KOPT-K1 (cell line): Measurements from ENCODE around the gene LPP.
"Not testable (repeated sequence)": the region's sequence is repeated elsewhere in the genome, so short reads cannot be mapped to it uniquely, and the experiment has no call there.

Experiments used
- H3K27ac ChIP-seq: fragments of 200-600 bp; sonication (generic); 2 replicates; pipeline ENCODE4 v1.5.1; 2016; ENCODE audit warnings: antibody characterized with exemption, mild to moderate bottlenecking, low read depth, low read length; ENCODE audit not compliant: poor library complexity, severe bottlenecking
- H3K36me3 ChIP-seq: fragments of 200-600 bp; sonication (generic); 2 replicates; pipeline ENCODE4 v1.5.1; 2017; ENCODE audit warnings: antibody characterized with exemption, mild to moderate bottlenecking, low read length, moderate library complexity; ENCODE audit not compliant: insufficient read depth
- H3K9me3 ChIP-seq: fragments of 200-600 bp; sonication (generic); 2 replicates; pipeline ENCODE4 v1.5.1; 2017; ENCODE audit warnings: antibody characterized with exemption, low read length, mild to moderate bottlenecking; ENCODE audit not compliant: insufficient read depth, poor library complexity, severe bottlenecking

The LPP gene

GRCh38 chr3:188421151-188421821 lies 267.3 kb downstream of the LPP start:
- Histone ChIP-seq H3K27ac (no peak overlapping the region), H3K9me3 (peaks cover 3% of the 10 kb centered on the region), H3K36me3 (no peaks in the 10 kb centered on the region)

- peaks cover 10% of the 10 kb centered on the region for H3K9me3 ChIP-seq
- no peak overlapping the region for H3K27ac ChIP-seq
- H3K36me3 ChIP-seq: no peaks in the 10 kb centered on the region
Measured at GRCh38 chr3:188421836-188422540, 268.0 kb downstream of the LPP start.

- H3K36me3 ChIP-seq: not testable (repeated sequence)
Measured at GRCh38 chr3:188427981-188428380, 274.0 kb downstream of the LPP start.

GRCh38 chr3:188431040-188431439 lies 277.1 kb downstream of the LPP start:
- H3K9me3 ChIP-seq: peaks cover 16% of the 10 kb centered on the region
- H3K36me3 ChIP-seq: no peaks in the 10 kb centered on the region
- no peak overlapping the region for H3K27ac ChIP-seq

More at GRCh38 chr3:188427981-188428380, 274.0 kb downstream of the LPP start:
- not testable (repeated sequence) for H3K27ac ChIP-seq
- peaks cover 17% of the 10 kb centered on the region for H3K9me3 ChIP-seq

- no peak overlapping the region for H3K27ac ChIP-seq
- H3K36me3 ChIP-seq: no peaks in the 10 kb centered on the region
- H3K9me3 ChIP-seq: peaks cover 11% of the 10 kb centered on the region
Measured at GRCh38 chr3:188431553-188431952, 277.6 kb downstream of the LPP start.

GRCh38 chr3:188432802-188433520 lies 279.0 kb downstream of the LPP start:
- Histone ChIP-seq H3K27ac (no peak overlapping the region), H3K9me3 (no peaks in the 10 kb centered on the region), H3K36me3 (no peaks in the 10 kb centered on the region)

- Histone ChIP-seq H3K27ac (no peak overlapping the region), H3K36me3 (no peaks in the 10 kb centered on the region), H3K9me3 (no peaks in the 10 kb centered on the region)
Measured at GRCh38 chr3:188433521-188434150, 279.7 kb downstream of the LPP start.

- Histone ChIP-seq H3K9me3 (no peaks in the 10 kb centered on the region), H3K27ac (no peak overlapping the region), H3K36me3 (no peaks in the 10 kb centered on the region)
Measured at GRCh38 chr3:188434594-188434993, 280.6 kb downstream of the LPP start.

- Histone ChIP-seq H3K9me3 (no peaks in the 10 kb centered on the region), H3K27ac (no peak overlapping the region), H3K36me3 (no peaks in the 10 kb centered on the region)
Measured at GRCh38 chr3:188435266-188435665, 281.3 kb downstream of the LPP start.

GRCh38 chr3:188437926-188438325 lies 284.0 kb downstream of the LPP start:
- Histone ChIP-seq H3K36me3 (no peaks in the 10 kb centered on the region), H3K27ac (no peak overlapping the region)

GRCh38 chr3:188439080-188439479 lies 285.1 kb downstream of the LPP start:
- H3K9me3 ChIP-seq: no peaks in the 10 kb centered on the region
- peak overlapping the region; percentile 34 for H3K27ac ChIP-seq
- no peaks in the 10 kb centered on the region for H3K36me3 ChIP-seq

More at GRCh38 chr3:188437926-188438325, 284.0 kb downstream of the LPP start:
- H3K9me3 ChIP-seq: no peaks in the 10 kb centered on the region

GRCh38 chr3:188440340-188440972 lies 286.5 kb downstream of the LPP start:
- no peaks in the 10 kb centered on the region for H3K36me3 ChIP-seq
- H3K27ac ChIP-seq: no peak overlapping the region
- H3K9me3 ChIP-seq: peaks cover 3% of the 10 kb centered on the region

- no peaks in the 10 kb centered on the region for H3K36me3 ChIP-seq
- no peak overlapping the region for H3K27ac ChIP-seq
- H3K9me3 ChIP-seq: peaks cover 3% of the 10 kb centered on the region
Measured at GRCh38 chr3:188442430-188442829, 288.5 kb downstream of the LPP start.

- H3K36me3 ChIP-seq, H3K9me3 ChIP-seq, H3K27ac ChIP-seq: not testable (repeated sequence)
Measured at GRCh38 chr3:188445175-188445574, 291.2 kb downstream of the LPP start.

- peaks cover 3% of the 10 kb centered on the region for H3K9me3 ChIP-seq
- no peaks in the 10 kb centered on the region for H3K36me3 ChIP-seq
- peak overlapping the region; percentile 54 for H3K27ac ChIP-seq
Measured at GRCh38 chr3:188446014-188446413, 292.1 kb downstream of the LPP start.
